ENCODE results near the gene ARL14. TPM values are rescaled to one million over a fixed set of nuclear protein-coding genes. Genes with fewer than 3 reads are reported as not detected.

The ARL14 gene
- total RNA-seq, 2 experiments from 2014 or later = not detected

- ChIA-PET CTCF (no interaction called here), POLR2A (no interaction called here)
Measured at GRCh38 chr3:160675566-160676124, 1.3 kb upstream of the ARL14 start.

DNA sequence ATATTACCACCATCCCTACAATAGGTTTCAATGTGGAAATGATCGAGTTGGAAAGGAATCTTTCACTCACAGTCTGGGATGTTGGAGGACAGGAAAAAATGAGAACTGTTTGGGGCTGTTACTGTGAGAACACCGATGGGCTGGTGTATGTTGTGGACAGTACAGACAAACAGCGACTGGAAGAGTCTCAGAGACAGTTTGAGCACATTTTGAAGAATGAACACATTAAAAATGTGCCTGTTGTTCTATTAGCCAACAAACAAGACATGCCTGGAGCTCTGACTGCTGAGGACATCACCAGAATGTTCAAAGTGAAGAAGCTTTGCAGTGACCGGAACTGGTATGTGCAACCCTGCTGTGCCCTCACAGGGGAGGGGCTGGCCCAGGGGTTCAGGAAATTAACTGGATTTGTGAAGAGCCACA is 510 bp downstream of the ARL14 start:
- ChIA-PET CTCF (no interaction called here), POLR2A (no interaction called here)

- ChIA-PET CTCF (no interaction called here), POLR2A (no interaction called here)
Measured at GRCh38 chr3:160678292-160678842, 1.4 kb downstream of the ARL14 start.

GRCh38 chr3:160684368-160684740 is 7.4 kb downstream of the ARL14 start:
- ChIA-PET CTCF (no interaction called here), POLR2A (no interaction called here)

GRCh38 chr3:160685144-160685766 is 8.3 kb downstream of the ARL14 start:
- CTCF ChIA-PET = no interaction called here
- POLR2A ChIA-PET = no interaction called here

- ChIA-PET CTCF (no interaction called here), POLR2A (no interaction called here)
Measured at GRCh38 chr3:160686955-160687535, 10.1 kb downstream of the ARL14 start.

DNA sequence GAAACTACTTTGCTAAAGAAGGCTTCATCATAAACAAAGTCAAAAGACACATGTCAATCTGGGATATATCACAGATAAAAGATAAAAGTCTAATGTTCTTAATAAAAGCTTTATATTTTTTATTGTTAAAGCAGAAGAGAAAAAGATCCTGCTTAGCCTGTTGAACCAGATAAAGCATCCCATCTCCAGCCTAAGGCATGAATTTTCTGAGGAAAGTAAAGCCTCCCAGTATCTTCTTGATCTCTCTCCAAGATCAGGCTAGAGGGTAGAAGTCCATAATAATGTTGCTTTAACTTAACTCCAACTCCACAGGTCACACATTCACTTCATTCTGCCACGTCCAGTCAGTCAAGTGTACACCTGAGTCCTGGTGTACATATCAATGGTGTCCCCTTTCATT is 14.2 kb downstream of the ARL14 start:
- CTCF ChIA-PET = interaction anchor here (1.7 kb wide), 1 partner anchor 14 kb away, joined by 3 read pairs; no protein-coding TSS in a partner anchor
- POLR2A ChIA-PET = no interaction called here

DNA sequence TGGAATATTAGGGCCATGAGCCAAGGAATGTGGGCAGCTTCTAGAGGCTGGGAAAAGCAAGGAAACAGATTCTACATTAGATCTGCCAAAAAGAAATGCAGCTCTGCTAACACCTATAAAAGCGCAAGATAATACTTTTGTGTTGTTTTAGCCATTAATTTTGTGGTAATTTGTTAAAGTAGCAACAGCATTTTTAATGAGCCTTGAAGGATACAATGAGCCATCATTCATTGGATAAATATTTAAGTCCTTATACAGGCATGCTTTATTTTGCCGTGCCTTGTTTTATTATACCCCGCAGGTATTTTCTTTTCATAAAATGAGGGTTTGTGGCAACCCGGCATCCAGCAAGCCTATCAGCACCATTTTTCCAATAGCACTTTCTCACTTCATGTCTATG is 15.0 kb downstream of the ARL14 start:
- ChIA-PET POLR2A (no interaction called here), CTCF (interaction anchor here (1.7 kb wide), 1 partner anchor 13 kb away, joined by 3 read pairs; no protein-coding TSS in a partner anchor)

DNA sequence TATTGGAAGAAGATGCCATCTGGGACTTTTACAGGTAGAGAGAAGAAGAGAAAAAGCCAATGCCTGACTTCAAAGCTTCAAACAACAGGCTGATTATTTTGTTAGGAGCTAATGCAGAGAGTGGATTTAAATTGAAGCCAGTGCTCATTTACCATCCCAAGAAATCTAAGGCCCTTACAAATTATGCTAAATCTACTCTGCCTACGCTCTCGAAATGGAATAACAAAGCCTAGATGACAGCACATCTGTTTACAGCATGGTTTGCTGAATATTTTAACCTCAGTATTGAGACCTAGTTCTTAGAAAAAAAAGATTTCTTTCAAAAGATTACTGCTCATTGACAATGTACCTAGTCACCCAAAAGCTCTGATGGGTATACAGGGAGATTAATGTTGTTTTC is 16.2 kb downstream of the ARL14 start:
- ChIA-PET POLR2A (no interaction called here), CTCF (no interaction called here)

DNA sequence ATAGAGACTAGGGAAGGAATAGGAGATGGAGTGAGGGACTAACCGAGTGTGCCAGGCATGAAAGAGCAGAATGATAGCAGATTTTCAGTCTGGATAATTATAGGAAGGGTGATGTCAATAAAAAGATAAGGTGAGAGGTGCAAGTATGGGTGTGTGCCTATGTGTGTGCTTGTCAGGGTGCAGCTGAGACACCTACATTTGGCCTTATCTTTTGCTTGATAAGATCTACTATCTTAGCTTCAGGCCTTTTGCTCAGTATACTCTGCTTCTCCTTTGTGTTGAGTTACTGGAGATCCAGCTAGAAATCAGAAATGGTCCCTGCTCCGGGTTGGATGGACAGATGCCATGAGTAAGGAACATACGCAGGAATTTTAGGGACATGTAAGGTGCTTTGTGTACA is 17.4 kb downstream of the ARL14 start:
- ChIA-PET CTCF (no interaction called here), POLR2A (no interaction called here)

GRCh38 chr3:160695003-160695402 is 18.0 kb downstream of the ARL14 start:
- ChIA-PET CTCF (no interaction called here), POLR2A (no interaction called here)

- ChIA-PET CTCF (no interaction called here), POLR2A (no interaction called here)
Measured at GRCh38 chr3:160695915-160696327, 19.0 kb downstream of the ARL14 start.

- ChIA-PET CTCF (no interaction called here), POLR2A (interaction anchor here (0.6 kb wide), 1 partner anchor 58 kb away, joined by 3 read pairs; no protein-coding TSS in a partner anchor)
Measured at GRCh38 chr3:160697637-160698380, 20.8 kb downstream of the ARL14 start.

GRCh38 chr3:160698599-160699195 is 21.7 kb downstream of the ARL14 start:
- ChIA-PET POLR2A (no interaction called here), CTCF (no interaction called here)

DNA sequence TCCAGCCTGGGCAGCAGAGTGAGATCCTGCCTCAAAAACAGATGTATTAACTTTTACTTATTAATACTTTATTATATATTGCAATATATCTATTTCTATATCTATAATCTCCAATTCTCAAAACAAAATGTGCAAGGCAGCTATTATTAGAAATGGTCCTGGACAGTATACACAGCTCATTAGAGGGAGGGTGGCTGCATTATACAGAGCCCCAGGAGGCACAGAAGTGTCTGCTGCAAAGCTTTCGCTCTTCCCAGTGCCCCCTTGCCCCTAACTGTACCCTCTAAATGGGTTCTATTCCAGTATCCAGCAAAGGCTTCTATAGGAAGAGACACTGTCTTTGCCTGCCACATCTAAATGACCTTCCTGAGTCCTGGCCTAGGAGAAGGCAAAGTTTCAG is 24.5 kb downstream of the ARL14 start:
- ChIA-PET POLR2A (no interaction called here), CTCF (no interaction called here)

DNA sequence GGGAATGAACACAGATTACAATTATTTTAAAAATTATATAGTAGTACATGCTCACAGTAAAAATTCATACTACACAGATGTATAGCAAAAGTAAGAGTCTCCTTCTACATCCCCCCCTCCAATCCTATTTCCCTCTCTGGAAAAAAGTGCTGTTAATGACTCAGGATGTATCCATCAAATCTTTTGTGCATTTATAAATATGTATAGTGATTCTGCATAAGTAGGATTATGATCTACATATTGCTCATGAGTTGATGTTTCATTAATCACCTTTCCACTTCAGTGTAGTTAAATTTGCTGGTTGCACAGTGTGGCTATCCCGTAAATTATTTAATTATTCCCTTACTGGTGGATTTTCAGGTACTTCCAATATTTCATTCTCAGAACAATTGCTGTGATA is 25.3 kb downstream of the ARL14 start:
- POLR2A ChIA-PET = no interaction called here
- CTCF ChIA-PET = no interaction called here

DNA sequence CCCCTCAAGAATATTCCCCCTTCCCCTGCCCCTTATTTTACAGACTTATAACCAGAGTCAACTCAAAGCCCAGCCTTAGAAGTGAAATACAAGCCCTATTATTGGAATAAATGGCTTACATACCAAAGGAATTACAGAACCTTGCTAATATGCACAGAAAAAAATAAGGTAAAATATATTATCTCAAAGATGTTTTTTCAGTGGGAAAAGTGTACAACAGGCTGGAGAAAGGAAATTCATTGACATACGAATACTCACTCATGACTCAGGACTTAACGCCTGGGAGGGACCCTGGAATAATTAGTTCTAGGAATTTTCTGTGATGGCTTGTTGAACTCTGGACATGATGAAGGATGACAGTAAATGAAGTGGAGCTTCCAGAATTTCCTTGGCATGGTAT is 27.0 kb downstream of the ARL14 start:
- POLR2A ChIA-PET = no interaction called here
- CTCF ChIA-PET = no interaction called here

DNA sequence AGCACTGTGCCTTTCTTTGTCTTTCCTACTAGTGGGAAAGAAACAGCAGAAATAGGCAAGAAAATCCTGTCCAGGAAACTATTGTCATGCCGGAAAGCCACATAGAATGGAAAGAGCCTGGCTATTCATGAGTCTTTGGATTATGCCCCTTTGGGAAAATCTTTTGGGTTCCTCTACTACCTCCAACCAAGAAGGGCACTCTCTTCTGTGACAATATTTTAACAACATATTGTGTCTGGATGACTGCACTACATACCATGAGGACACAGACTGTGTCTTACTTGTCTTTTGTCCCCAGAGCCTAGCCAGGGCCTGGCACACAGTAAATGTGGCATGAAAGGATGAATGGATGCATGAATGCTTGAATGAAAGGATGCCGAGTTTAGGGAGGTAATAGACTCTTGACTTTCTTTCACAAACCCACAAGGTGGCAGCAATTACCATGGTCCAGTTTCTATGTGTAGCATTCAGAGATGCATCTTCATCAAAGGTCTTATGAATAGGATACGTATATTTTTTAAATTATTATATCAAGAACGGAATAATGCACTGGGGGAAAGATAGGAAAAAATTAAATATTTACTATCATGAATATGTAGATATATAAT is 30.3 kb downstream of the ARL14 start:
- POLR2A ChIA-PET = no interaction called here
- CTCF ChIA-PET = interaction anchor here (2.0 kb wide), 1 partner anchor 235 kb away, joined by 8 read pairs; no protein-coding TSS in a partner anchor

GRCh38 chr3:160709477-160710182 is 32.7 kb downstream of the ARL14 start:
- ChIA-PET POLR2A (no interaction called here), CTCF (interaction anchor here (1.3 to 2.0 kb wide), 2 partner anchors 30 to 233 kb away, joined by 3 to 8 read pairs; no protein-coding TSS in a partner anchor)
